Bronchial epithelial cell (primary cell): ENCODE measurements around the gene DUSP8. TPM values are rescaled to one million over a fixed set of nuclear protein-coding genes. Genes with fewer than 3 reads are reported as not detected.
"Not testable (repeated sequence)": the region's sequence is repeated elsewhere in the genome, so short reads cannot be mapped to it uniquely, and the experiment has no call there.

Source experiments
- DNase-seq: peaks from one replicate; pipeline ENCODE4 v3.0.0-alpha.2; 2010; ENCODE audit warnings: low read depth
- FAIRE-seq: peaks from 2 replicates; lab custom pipeline; 2011; peaks lifted over from hg19 to GRCh38; lab: Jason Lieb, UNC
- H3K27me3 ChIP-seq: 2 replicates; pipeline ENCODE4 v1.5.1; 2011; ENCODE audit warnings: low read length; ENCODE audit not compliant: control insufficient read depth, insufficient read depth
- H3K36me3 ChIP-seq: 2 replicates; pipeline ENCODE4 v1.5.1; 2011; ENCODE audit warnings: low read length; ENCODE audit not compliant: control insufficient read depth, insufficient read depth
- H3K4me3 ChIP-seq: 2 replicates; pipeline ENCODE4 v1.5.1; 2011; ENCODE audit warnings: mild to moderate bottlenecking, low read depth, low read length, control low read depth
- total RNA-seq: library from RNA; depleted of rRNA; stranded (reverse); fragments of >200 nt; gene quantifications from 2 replicates; pipeline ENCODE4 v1.2.1, GENCODE V29; 2014
- TF ChIP-seq, protein P1 (sequence below): IDR thresholded peaks from 2 replicates; pipeline ENCODE4 v1.5.1; 2011; ENCODE audit warnings: mild to moderate bottlenecking, moderate library complexity, low read length, control low read depth, inconsistent platforms; ENCODE audit not compliant: insufficient read depth, severe bottlenecking

The DUSP8 gene, protein sequence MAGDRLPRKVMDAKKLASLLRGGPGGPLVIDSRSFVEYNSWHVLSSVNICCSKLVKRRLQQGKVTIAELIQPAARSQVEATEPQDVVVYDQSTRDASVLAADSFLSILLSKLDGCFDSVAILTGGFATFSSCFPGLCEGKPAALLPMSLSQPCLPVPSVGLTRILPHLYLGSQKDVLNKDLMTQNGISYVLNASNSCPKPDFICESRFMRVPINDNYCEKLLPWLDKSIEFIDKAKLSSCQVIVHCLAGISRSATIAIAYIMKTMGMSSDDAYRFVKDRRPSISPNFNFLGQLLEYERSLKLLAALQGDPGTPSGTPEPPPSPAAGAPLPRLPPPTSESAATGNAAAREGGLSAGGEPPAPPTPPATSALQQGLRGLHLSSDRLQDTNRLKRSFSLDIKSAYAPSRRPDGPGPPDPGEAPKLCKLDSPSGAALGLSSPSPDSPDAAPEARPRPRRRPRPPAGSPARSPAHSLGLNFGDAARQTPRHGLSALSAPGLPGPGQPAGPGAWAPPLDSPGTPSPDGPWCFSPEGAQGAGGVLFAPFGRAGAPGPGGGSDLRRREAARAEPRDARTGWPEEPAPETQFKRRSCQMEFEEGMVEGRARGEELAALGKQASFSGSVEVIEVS
- total RNA-seq: 0.26 and 0.64 TPM in 2 replicates

DNA sequence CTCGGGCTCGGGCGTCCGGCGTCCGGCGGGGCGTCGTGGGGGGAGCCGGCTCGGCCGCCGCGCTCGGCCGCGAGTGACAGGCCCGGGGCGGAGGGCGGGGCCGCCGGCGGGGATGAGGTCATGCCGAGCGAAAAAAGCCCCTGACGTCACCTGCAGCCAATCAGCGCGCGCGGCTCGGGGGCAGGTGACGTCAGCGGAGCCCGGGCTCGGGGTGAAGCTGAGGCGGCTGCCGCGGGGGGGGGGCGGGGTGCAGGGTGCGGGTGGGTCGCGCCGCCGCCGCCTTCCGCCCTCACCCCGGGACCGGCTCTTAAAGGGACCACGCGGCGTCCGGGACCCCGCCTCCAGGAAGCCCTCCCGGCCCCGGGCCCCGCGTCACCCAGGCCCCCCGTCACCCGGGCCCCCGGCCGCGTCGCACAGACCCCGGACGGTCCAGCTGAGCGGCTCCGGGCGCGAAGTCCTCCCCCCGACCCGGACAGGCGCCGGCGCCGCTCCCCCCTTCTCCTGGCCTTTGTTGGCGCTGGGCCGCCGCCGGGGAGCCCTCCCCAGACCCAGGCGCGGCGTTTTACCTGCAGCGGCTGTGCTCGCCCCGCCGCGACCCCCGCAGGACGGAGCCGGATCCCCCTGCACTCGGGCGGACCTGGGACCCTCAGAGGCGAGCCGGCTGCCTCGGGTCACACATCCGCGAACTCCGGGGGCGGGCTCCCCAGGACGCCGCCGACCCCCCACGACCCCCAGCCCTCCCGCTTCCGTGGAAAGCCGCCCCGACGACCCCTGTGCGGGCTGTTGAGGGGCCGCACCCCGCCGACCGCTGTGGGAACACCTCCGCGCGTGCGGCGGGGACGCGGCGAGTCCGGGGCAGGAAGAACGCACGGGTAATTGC, at the start of gene DUSP8:
TSS of gene DUSP8 (minus strand) at position 75 of the 880 bp plus-strand sequence. CDS start 6,445 bp downstream, outside the sequence.
- DNase-seq (peak; percentile 30), FAIRE-seq (no peak)
- Histone ChIP-seq H3K36me3 (no peaks in the 10 kb centered on the region), H3K27me3 (peaks cover 5% of the 10 kb centered on the region), H3K4me3 (peak within 1 kb of the TSS; percentile 38)
- TF ChIP-seq, protein P1, sequence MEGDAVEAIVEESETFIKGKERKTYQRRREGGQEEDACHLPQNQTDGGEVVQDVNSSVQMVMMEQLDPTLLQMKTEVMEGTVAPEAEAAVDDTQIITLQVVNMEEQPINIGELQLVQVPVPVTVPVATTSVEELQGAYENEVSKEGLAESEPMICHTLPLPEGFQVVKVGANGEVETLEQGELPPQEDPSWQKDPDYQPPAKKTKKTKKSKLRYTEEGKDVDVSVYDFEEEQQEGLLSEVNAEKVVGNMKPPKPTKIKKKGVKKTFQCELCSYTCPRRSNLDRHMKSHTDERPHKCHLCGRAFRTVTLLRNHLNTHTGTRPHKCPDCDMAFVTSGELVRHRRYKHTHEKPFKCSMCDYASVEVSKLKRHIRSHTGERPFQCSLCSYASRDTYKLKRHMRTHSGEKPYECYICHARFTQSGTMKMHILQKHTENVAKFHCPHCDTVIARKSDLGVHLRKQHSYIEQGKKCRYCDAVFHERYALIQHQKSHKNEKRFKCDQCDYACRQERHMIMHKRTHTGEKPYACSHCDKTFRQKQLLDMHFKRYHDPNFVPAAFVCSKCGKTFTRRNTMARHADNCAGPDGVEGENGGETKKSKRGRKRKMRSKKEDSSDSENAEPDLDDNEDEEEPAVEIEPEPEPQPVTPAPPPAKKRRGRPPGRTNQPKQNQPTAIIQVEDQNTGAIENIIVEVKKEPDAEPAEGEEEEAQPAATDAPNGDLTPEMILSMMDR: no peak

DNA sequence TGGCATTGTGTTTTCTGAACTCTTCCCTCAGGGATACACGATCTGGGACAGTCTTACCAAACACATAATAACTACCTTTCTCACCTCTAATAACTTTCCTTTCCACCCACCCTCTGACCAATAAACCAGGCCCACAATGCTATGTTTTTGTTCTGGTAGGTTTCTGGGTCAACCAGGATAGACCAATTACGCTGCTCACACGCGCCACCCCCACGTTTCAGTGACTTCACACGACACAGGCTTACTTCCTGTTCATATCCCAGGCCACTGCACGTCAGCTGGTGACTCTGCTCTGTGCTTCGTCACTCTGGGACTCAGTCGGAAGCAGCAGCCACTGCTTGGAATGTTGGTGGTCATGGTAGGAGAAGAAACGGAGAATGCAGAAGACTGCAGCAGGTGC, 47.4 kb upstream of the DUSP8 start:
- Histone ChIP-seq H3K4me3 (no peak overlapping the region), H3K36me3 (no peaks in the 10 kb centered on the region), H3K27me3 (peaks cover 3% of the 10 kb centered on the region)
- FAIRE-seq: no peak
- DNase-seq: no peak
- TF ChIP-seq, protein P1: no peak

DNA sequence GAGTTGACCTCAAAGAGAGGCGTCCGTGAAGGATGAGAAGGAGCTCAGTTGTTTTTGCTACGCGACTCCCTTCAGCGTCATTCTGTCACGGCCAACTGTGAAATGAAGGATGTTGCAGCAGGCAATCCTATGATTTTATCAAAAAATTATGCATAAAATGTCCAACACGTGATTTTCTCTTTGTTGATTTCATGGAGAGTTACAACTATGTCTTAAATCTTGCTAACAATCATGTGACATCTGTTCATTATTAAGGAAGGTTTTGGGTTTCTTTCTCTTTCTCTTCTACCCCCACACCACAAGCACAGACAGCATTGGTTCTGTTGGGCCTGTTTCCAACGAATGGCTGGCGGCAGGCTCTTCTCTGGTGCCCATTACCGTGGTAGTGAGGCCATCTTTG, 46.2 kb upstream of the DUSP8 start:
- Histone ChIP-seq H3K36me3 (no peaks in the 10 kb centered on the region), H3K27me3 (peaks cover 3% of the 10 kb centered on the region), H3K4me3 (no peak overlapping the region)
- TF ChIP-seq, protein P1: no peak
- DNase-seq (no peak), FAIRE-seq (no peak)

DNA sequence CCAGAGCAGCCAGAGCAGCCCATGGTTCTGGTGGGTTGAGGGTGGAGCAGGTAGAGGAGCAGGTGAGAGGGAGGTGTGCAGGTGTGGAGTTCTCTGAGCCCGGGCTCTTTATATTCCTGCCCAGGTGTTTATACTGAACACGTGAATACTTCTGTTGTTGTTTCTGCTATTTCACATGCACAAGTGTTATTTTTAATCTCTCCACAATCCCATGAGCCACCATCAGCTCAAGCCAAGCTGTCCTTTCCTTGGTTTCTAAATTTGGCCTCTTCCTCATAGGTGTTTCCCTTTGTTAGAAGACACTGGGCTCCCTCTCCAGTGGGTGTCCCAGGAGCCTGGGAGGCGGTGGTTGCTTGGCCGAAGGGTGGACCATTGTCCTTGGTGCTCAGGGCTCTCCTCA, 36.3 kb upstream of the DUSP8 start, which contains the start of gene KRTAP5-3:
TSS of gene KRTAP5-3 (minus strand) at position 101 of the 400 bp plus-strand sequence. CDS start at position 23, 78 bp downstream.
- FAIRE-seq (no peak), DNase-seq (no peak)
- no peak within 1 kb of the TSS for H3K4me3 ChIP-seq
- peaks cover 7% of the 10 kb centered on the region for H3K27me3 ChIP-seq
- TF ChIP-seq, protein P1: no peak
- no peaks in the 10 kb centered on the region for H3K36me3 ChIP-seq

DNA sequence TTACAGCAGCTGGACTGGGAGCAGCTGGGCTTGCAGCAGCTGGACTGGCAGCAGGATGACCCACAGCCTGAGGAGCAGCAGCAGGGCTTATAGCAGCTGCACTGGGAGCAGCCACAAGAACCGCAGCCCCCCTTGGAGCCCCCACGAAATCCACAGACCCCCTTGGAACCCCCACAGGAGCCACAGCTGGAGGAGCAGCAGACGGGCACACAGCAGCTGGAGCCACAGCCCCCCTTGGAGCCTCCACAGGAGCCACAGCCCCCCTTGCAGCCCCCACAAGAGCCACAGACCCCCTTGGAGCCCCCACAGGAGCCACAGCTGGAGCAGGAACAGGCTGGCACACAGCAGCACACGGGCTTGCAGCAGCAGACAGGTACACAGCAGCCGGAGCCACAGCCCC, 35.8 kb upstream of the DUSP8 start:
- H3K4me3 ChIP-seq, H3K27me3 ChIP-seq, DNase-seq, H3K36me3 ChIP-seq, FAIRE-seq: not testable (repeated sequence)

DNA sequence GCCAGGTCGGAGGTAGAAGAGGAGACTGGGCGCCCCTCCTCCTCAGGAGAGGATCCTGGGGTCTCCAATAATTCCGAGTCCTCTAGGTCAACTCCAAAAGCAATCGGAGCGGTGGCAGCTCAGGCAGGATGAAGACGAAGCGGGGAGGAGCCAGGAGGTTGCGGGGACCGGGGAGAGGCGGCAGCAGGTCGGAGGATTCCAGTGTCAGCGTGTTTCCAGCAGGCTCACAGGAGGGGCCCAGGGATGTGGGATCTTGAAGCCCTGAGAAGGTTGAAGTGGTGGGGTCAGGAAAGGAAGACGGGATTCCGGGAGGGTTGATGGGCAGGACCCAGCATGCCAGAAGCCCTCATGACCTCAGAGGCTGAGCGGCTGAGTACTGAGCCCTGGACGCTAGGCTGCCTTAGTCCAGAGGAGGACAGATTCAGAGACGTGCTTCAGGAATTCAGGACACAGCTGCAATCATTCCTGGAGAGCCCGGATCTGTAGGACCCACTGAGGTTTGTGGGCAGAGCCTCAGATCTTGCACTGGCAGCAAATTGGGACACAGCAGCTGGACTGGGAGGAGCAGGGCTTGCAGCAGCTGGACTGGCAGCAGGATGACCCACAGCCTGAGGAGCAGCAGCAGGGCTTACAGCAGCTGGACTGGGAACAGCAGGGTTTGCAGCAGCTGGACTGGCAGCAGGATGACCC, 35.2 kb upstream of the DUSP8 start:
- not testable (repeated sequence) for H3K4me3 ChIP-seq, H3K36me3 ChIP-seq, FAIRE-seq, H3K27me3 ChIP-seq
- peak; percentile 15 for DNase-seq

DNA sequence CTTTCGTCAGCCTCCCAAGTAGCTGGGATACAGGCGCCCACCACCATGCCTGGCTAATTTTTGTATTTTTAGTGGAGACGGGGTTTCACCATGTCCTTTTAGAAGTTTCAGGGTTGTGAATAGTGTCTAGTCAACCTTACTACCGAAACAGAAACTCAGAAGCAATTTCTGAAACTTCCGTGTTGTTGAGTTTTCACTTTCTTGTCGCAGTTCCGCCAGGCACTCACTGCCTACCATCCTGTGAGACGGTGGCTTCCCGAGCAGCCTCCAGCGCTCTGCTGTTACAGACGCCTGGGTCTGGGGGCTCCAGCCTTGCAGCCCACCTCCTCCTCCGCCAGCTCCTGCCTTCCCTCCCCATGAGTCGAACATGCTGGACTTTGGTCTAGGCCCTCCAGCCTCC, 33.9 kb upstream of the DUSP8 start:
- not testable (repeated sequence) for H3K4me3 ChIP-seq, H3K27me3 ChIP-seq, FAIRE-seq, DNase-seq, H3K36me3 ChIP-seq
